ENCODE results near the gene ABLIM1. TPM values are rescaled to one million over a fixed set of nuclear protein-coding genes. Genes with fewer than 3 reads are reported as not detected.

ABLIM1 gene
- total RNA-seq, 4 donors from 2014 or later = 185 to 345 (median 304) TPM

DNA sequence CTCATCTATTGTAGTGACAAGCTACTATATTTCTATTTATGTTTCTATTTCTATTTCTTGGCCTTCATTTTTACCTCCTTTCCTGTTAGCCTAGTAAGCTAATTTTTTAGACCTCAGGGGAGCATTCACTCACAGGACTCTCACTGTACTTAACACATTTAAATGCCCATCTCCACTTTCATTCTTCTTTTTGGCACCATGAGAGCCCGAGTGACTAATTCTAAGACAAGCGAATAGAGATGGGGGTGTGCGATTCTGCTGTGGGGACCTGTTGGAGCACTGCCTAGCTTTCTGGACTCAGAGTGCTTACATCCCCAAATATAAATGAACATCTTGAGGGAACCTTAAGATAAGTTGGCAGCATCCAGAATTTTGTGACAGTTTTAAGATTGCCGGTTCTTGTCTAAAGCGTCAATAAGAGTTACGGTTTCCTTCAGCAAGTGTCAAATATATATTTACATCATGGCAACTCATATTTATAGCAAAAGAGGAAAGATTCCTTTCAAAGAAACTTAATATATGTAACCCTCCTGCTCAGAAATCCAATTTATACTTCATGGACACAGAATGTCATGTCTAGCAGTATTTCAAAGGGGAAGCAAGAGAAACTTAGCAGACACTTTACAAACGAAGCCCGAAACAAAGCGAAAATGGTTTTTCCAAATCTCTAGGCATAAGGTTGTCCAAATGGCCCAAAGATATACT lies 199.7 kb downstream of the ABLIM1 start:
- no peak overlapping the region for H3K4me3 ChIP-seq
- H3K27ac ChIP-seq = no peak overlapping the region
- intact Hi-C loops (cut with DNase I) = no loop called here
- no peak for DNase-seq
- no peaks in the 10 kb centered on the region for H3K27me3 ChIP-seq
- no peaks in the 10 kb centered on the region for H3K9me3 ChIP-seq
- H3K4me1 ChIP-seq = no peaks in the 10 kb centered on the region
- TF ChIP-seq, protein P1, sequence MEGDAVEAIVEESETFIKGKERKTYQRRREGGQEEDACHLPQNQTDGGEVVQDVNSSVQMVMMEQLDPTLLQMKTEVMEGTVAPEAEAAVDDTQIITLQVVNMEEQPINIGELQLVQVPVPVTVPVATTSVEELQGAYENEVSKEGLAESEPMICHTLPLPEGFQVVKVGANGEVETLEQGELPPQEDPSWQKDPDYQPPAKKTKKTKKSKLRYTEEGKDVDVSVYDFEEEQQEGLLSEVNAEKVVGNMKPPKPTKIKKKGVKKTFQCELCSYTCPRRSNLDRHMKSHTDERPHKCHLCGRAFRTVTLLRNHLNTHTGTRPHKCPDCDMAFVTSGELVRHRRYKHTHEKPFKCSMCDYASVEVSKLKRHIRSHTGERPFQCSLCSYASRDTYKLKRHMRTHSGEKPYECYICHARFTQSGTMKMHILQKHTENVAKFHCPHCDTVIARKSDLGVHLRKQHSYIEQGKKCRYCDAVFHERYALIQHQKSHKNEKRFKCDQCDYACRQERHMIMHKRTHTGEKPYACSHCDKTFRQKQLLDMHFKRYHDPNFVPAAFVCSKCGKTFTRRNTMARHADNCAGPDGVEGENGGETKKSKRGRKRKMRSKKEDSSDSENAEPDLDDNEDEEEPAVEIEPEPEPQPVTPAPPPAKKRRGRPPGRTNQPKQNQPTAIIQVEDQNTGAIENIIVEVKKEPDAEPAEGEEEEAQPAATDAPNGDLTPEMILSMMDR (IDR thresholded peaks at IDR 0.05) = no peak
- no peak for TF ChIP-seq POLR2A (IDR thresholded peaks at IDR 0.05)
- WGBS, 2 donors = 78 to 90% methylated on average over 9 of the region's 9 CpGs
- peaks cover 10 to 100% (median 26%) of the 10 kb centered on the region in 3 donors for H3K36me3 ChIP-seq

DNA sequence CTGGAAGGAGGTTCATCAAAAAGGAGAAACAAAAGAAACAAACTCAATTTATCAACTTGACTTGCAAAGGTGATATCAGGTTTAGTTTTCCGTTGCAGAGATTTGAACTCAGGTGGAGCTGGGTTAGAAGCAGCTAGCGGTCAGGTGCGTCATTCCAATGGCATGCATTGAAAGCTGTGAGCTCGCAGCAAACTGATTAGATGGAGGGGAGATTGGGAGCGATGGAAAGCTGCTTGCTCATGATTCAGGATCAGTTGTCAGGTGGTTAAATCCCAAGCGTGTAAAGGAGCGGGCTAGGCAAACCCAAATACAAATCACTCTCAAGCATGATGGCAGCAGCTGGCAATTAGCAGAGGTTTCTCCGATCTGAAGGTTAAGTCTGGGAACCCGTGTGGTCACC lies 204.5 kb downstream of the ABLIM1 start:
- no peaks in the 10 kb centered on the region for H3K27me3 ChIP-seq
- TF ChIP-seq POLR2A (IDR thresholded peaks at IDR 0.05) = no peak
- TF ChIP-seq, protein P1 (IDR thresholded peaks at IDR 0.05) = no peak
- no peak for DNase-seq
- peaks cover 0 to 16% (median 0%) of the 10 kb centered on the region in 3 donors for H3K4me1 ChIP-seq
- intact Hi-C loops (cut with DNase I) = no loop called here
- no peaks in the 10 kb centered on the region for H3K9me3 ChIP-seq
- no peak overlapping the region for H3K4me3 ChIP-seq
- WGBS, 2 donors = 95% methylated on average over 9 of the region's 9 CpGs
- H3K27ac ChIP-seq = no peak overlapping the region
- H3K36me3 ChIP-seq = peaks cover 0 to 95% (median 4%) of the 10 kb centered on the region in 3 donors

DNA sequence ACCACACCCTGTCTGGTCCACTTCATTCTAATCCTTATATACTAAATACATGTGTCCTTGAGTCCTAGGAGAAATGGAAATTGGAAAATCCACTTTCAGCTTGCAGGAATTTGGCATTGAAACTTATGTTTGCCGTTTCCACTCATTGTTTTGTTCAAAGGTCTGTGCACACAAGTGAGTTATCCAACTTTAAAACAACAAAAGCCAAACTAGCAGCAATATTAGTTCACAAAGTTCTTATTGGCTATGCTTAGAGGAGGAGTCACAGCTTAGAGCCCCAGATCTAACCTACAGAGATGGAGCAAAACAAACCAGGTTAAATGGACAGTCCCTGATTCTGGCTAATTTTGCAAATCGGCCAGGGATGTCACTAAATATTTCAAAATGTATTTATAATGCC lies 209.2 kb downstream of the ABLIM1 start:
- H3K36me3 ChIP-seq = peaks cover 0 to 89% (median 3%) of the 10 kb centered on the region in 3 donors
- intact Hi-C loops (cut with DNase I) = no loop called here

DNA sequence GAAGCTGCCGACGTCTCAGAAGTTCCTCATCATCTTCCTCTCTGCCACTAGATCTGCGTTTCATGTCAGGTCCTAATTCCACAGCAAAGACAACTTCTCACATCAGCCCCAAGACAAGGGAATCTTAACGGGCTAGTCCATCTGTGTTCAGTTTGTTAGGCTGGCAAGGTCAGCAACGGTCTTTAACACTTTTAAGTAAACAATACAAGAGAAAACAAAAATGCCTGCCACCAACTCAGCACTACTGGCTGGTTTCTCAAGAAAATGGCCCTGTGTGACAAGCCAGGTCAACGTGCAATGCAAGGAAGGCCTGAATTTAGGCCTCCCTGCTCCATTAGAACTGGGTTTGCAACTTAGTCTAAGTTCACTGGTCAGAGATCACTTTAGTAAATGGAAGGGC lies 212.7 kb downstream of the ABLIM1 start:
- peaks cover 4 to 89% (median 19%) of the 10 kb centered on the region in 3 donors for H3K36me3 ChIP-seq
- H3K9me3 ChIP-seq = no peaks in the 10 kb centered on the region
- no peak overlapping the region for H3K4me3 ChIP-seq
- no peaks in the 10 kb centered on the region for H3K27me3 ChIP-seq
- TF ChIP-seq POLR2A (IDR thresholded peaks at IDR 0.05) = no peak
- TF ChIP-seq, protein P1 (IDR thresholded peaks at IDR 0.05) = no peak
- no peak for DNase-seq
- intact Hi-C loops (cut with DNase I) = no loop called here
- WGBS, 2 donors = 76 to 87% methylated on average over 6 of the region's 6 CpGs
- H3K27ac ChIP-seq = no peak overlapping the region
- peaks cover 0 to 14% (median 0%) of the 10 kb centered on the region in 3 donors for H3K4me1 ChIP-seq

More for the DNA sequence above, 209.2 kb downstream of the ABLIM1 start:
- WGBS, 2 donors = 61 to 77% methylated on average over 2 of the region's 2 CpGs
- Histone ChIP-seq H3K4me1 (peaks cover 0 to 16% (median 0%) of the 10 kb centered on the region in 3 donors), H3K27me3 (no peaks in the 10 kb centered on the region), H3K4me3 (no peak overlapping the region), H3K9me3 (no peaks in the 10 kb centered on the region), H3K27ac (peak overlapping the region in 1 of 4 donors; percentile 45)
- no peak for DNase-seq
- no peak for TF ChIP-seq POLR2A (IDR thresholded peaks at IDR 0.05)
- TF ChIP-seq, protein P1 (IDR thresholded peaks at IDR 0.05) = no peak

DNA sequence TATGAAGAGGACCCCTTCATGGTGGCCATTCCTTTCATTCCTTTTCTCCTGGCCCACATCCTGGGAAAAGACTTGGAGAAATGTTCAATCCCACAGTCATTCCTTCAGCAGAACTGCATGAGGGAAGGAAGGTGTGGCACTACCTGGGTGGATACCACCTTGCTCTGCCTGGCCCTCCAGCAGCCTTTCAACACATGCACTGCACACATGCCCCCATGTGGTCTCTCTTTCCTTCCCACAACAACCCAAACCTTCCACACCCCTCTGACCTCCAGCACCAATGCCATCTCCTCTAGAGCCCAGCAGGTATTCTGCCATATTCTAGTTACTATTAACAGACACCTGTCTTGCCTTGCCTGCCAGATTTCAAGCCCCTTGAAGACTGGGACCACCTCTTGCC lies 213.3 kb downstream of the ABLIM1 start:
- H3K27ac ChIP-seq = no peak overlapping the region
- intact Hi-C loops (cut with DNase I) = no loop called here
- peaks cover 8 to 92% (median 19%) of the 10 kb centered on the region in 3 donors for H3K36me3 ChIP-seq
- no peak for DNase-seq
- H3K27me3 ChIP-seq = no peaks in the 10 kb centered on the region
- peaks cover 0 to 12% (median 0%) of the 10 kb centered on the region in 3 donors for H3K4me1 ChIP-seq
- TF ChIP-seq POLR2A (IDR thresholded peaks at IDR 0.05) = no peak
- TF ChIP-seq, protein P1 (IDR thresholded peaks at IDR 0.05) = no peak
- no peaks in the 10 kb centered on the region for H3K9me3 ChIP-seq
- no peak overlapping the region for H3K4me3 ChIP-seq
